Breast epithelium (tissue), 3 donors: Measurements from ENCODE around the gene SGK2.

Experiments
- POLR2AphosphoS5 ChIP-seq, 3 donors: sonication (generic); formaldehyde crosslinking; IDR thresholded peaks; one replicate each; pipeline ENCODE4 v1.6.1; 2017; ENCODE audit warnings: antibody characterized with exemption in 3 of 3
- TF ChIP-seq, protein P1 (sequence below), 3 donors: fragments of 450-650 bp; IDR thresholded peaks; one replicate each; pipeline ENCODE4 v1.5.1; 2016 to 2017; ENCODE audit warnings: antibody characterized with exemption in 3 of 3, mild to moderate bottlenecking in 3 of 3, moderate library complexity in 3 of 3

DNA sequence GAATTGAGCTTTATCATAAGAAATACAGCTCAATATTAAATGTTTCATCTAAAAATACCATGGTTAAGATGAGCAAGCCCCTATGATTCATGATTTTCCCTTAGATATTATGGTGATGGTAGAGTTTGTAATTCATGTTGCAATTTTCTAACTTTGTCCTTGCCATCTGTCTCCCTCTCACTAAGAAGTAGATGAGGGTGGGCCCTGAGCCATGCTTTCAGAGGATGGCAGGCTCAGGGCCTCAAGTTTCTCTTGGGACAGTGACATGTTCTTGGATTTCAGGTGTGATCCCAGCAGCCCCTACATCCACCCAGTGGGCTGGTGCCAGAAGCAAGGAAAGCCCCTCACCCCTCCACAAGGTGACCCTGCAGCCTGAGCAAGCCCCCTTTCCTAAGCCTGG is 25.8 kb upstream of the SGK2 start:
- TF ChIP-seq, protein P1, sequence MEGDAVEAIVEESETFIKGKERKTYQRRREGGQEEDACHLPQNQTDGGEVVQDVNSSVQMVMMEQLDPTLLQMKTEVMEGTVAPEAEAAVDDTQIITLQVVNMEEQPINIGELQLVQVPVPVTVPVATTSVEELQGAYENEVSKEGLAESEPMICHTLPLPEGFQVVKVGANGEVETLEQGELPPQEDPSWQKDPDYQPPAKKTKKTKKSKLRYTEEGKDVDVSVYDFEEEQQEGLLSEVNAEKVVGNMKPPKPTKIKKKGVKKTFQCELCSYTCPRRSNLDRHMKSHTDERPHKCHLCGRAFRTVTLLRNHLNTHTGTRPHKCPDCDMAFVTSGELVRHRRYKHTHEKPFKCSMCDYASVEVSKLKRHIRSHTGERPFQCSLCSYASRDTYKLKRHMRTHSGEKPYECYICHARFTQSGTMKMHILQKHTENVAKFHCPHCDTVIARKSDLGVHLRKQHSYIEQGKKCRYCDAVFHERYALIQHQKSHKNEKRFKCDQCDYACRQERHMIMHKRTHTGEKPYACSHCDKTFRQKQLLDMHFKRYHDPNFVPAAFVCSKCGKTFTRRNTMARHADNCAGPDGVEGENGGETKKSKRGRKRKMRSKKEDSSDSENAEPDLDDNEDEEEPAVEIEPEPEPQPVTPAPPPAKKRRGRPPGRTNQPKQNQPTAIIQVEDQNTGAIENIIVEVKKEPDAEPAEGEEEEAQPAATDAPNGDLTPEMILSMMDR (IDR thresholded peaks at IDR 0.05), result no peak
- no peak for TF ChIP-seq POLR2AphosphoS5 (IDR thresholded peaks at IDR 0.05)
